HEK293 (cell line): ENCODE results near the gene DENND2A.

Experiments used
- GLI2 ChIP-seq: fragments of 450-650 bp; formaldehyde crosslinking; IDR thresholded peaks from 2 replicates; pipeline ENCODE4; 2017; ENCODE audit warnings: missing biosample characterization, missing genetic modification characterization, low read depth, borderline replicate concordance
- KLF9 ChIP-seq: fragments of 450-650 bp; formaldehyde crosslinking; IDR thresholded peaks from 2 replicates; pipeline ENCODE4 v1.5.1; 2016; ENCODE audit warnings: missing biosample characterization, missing genetic modification characterization, low read depth
- MEIS1 ChIP-seq: sonication (generic); formaldehyde crosslinking; IDR thresholded peaks from 2 replicates; pipeline ENCODE4 v1.8.1; 2022; ENCODE audit warnings: missing genetic modification reagents, mild to moderate bottlenecking, borderline replicate concordance
- REPIN1 ChIP-seq: fragments of 450-650 bp; formaldehyde crosslinking; IDR thresholded peaks from 2 replicates; pipeline ENCODE4 v1.5.1; 2017; ENCODE audit warnings: missing biosample characterization, missing genetic modification characterization, low read depth
- SETDB1 ChIP-seq: IDR thresholded peaks from one replicate; pipeline ENCODE4 v1.6.1; 2017; ENCODE audit warnings: mild to moderate bottlenecking, low read length, moderate library complexity, mixed read lengths; ENCODE audit not compliant: insufficient read length
- ZNF16 ChIP-seq: fragments of 450-650 bp; formaldehyde crosslinking; IDR thresholded peaks from 2 replicates; pipeline ENCODE4 v1.5.1; 2016; ENCODE audit warnings: low read depth, missing biosample characterization, missing genetic modification characterization
- ZNF214 ChIP-seq: fragments of 450-650 bp; formaldehyde crosslinking; IDR thresholded peaks from 2 replicates; pipeline ENCODE4 v1.5.1; 2017; ENCODE audit warnings: missing biosample characterization, mild to moderate bottlenecking, missing genetic modification characterization, borderline replicate concordance
- ZNF311 ChIP-seq: fragments of 450-650 bp; formaldehyde crosslinking; IDR thresholded peaks from 2 replicates; pipeline ENCODE4 v1.5.1; 2017; ENCODE audit warnings: missing biosample characterization, missing genetic modification characterization, borderline replicate concordance
- ZNF48 ChIP-seq: fragments of 450-650 bp; formaldehyde crosslinking; IDR thresholded peaks from 2 replicates; pipeline ENCODE4 v1.5.1; 2016; ENCODE audit warnings: missing biosample characterization, missing genetic modification characterization
- ZNF629 ChIP-seq: fragments of 450-650 bp; formaldehyde crosslinking; IDR thresholded peaks from 2 replicates; pipeline ENCODE4 v1.5.1; 2017; ENCODE audit warnings: missing biosample characterization, missing genetic modification characterization
- ZXDB ChIP-seq: fragments of 450-650 bp; formaldehyde crosslinking; IDR thresholded peaks from 2 replicates; pipeline ENCODE4 v1.5.1; 2016; ENCODE audit warnings: missing biosample characterization, missing genetic modification characterization
- TF ChIP-seq, protein P1 (sequence below): fragments of 450-650 bp; formaldehyde crosslinking; IDR thresholded peaks from 2 replicates; pipeline ENCODE4 v1.5.1; 2016; ENCODE audit warnings: missing biosample characterization, missing genetic modification characterization
- TF ChIP-seq, protein P2 (sequence below): fragments of 450-650 bp; formaldehyde crosslinking; conservative IDR thresholded peaks from 2 replicates; pipeline ENCODE4 v1.5.1; 2016; ENCODE audit warnings: low read depth, missing biosample characterization, missing genetic modification characterization
- TF ChIP-seq, protein P3 (sequence below): fragments of 450-650 bp; formaldehyde crosslinking; IDR thresholded peaks from 2 replicates; pipeline ENCODE4 v1.5.1; 2016; ENCODE audit warnings: missing biosample characterization, missing genetic modification characterization, low read depth

DNA sequence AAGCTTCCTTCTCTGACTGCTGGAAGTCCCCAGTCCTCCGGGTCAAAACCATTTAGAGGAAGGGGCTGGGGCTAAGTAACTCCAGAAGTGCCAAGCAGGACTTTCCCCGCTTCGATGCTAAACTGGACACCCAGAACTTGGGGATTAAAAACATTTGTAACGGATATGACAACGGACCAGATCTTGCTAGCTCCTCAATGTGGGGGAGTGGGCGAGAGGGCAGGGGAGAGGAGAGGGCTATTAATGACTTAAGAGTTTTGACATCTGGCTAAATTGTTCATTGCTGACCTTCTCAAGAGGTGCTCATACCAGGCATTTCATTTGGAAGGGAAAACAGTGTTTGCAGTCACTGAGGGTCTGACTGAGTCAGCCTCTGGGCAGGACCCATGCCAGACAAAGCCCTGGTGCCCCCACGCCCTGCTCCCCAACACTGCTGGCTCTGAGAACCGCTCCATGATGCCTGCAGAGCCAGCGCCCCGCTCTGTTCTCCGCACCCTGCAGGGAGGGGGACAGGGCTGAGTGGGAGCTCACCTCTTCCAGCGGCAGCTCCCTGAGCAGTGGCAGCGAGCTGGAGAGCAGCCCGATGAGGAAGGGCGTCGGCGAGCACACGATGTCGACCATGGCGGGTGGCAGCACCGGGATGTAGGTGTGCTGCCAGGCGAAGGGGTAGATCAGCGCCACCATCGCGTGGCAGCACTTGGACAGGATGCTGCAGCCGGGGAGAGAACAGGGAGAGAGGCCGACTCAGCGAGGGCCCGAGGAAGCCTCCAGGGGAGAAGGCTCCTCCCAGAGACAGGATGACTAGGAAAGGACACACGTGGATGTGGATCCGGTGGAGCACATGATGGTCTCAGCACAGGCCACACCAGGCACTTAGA lies 113.6 kb downstream of the DENND2A start:
- TF ChIP-seq REPIN1 (tag by site-specific recombination) = no peak
- TF ChIP-seq KLF9 (tag by site-specific recombination) = no peak
- no peak for TF ChIP-seq ZXDB (tag by site-specific recombination)
- TF ChIP-seq GLI2 (tag by site-specific recombination) = no peak
- TF ChIP-seq, protein P1, sequence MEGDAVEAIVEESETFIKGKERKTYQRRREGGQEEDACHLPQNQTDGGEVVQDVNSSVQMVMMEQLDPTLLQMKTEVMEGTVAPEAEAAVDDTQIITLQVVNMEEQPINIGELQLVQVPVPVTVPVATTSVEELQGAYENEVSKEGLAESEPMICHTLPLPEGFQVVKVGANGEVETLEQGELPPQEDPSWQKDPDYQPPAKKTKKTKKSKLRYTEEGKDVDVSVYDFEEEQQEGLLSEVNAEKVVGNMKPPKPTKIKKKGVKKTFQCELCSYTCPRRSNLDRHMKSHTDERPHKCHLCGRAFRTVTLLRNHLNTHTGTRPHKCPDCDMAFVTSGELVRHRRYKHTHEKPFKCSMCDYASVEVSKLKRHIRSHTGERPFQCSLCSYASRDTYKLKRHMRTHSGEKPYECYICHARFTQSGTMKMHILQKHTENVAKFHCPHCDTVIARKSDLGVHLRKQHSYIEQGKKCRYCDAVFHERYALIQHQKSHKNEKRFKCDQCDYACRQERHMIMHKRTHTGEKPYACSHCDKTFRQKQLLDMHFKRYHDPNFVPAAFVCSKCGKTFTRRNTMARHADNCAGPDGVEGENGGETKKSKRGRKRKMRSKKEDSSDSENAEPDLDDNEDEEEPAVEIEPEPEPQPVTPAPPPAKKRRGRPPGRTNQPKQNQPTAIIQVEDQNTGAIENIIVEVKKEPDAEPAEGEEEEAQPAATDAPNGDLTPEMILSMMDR = no peak
- TF ChIP-seq ZNF214 = no peak
- no peak for TF ChIP-seq ZNF16
- TF ChIP-seq, protein P2, sequence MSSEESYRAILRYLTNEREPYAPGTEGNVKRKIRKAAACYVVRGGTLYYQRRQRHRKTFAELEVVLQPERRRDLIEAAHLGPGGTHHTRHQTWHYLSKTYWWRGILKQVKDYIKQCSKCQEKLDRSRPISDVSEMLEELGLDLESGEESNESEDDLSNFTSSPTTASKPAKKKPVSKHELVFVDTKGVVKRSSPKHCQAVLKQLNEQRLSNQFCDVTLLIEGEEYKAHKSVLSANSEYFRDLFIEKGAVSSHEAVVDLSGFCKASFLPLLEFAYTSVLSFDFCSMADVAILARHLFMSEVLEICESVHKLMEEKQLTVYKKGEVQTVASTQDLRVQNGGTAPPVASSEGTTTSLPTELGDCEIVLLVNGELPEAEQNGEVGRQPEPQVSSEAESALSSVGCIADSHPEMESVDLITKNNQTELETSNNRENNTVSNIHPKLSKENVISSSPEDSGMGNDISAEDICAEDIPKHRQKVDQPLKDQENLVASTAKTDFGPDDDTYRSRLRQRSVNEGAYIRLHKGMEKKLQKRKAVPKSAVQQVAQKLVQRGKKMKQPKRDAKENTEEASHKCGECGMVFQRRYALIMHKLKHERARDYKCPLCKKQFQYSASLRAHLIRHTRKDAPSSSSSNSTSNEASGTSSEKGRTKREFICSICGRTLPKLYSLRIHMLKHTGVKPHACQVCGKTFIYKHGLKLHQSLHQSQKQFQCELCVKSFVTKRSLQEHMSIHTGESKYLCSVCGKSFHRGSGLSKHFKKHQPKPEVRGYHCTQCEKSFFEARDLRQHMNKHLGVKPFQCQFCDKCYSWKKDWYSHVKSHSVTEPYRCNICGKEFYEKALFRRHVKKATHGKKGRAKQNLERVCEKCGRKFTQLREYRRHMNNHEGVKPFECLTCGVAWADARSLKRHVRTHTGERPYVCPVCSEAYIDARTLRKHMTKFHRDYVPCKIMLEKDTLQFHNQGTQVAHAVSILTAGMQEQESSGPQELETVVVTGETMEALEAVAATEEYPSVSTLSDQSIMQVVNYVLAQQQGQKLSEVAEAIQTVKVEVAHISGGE (tag by site-specific recombination) = no peak
- no peak for TF ChIP-seq ZNF48 (tag by site-specific recombination)
- no peak for TF ChIP-seq ZNF311 (tag by site-specific recombination)
- TF ChIP-seq ZNF629 (tag by site-specific recombination) = no peak
- TF ChIP-seq MEIS1 (CRISPR knock-in tag) = no peak
- no peak for TF ChIP-seq SETDB1
- TF ChIP-seq, protein P3, sequence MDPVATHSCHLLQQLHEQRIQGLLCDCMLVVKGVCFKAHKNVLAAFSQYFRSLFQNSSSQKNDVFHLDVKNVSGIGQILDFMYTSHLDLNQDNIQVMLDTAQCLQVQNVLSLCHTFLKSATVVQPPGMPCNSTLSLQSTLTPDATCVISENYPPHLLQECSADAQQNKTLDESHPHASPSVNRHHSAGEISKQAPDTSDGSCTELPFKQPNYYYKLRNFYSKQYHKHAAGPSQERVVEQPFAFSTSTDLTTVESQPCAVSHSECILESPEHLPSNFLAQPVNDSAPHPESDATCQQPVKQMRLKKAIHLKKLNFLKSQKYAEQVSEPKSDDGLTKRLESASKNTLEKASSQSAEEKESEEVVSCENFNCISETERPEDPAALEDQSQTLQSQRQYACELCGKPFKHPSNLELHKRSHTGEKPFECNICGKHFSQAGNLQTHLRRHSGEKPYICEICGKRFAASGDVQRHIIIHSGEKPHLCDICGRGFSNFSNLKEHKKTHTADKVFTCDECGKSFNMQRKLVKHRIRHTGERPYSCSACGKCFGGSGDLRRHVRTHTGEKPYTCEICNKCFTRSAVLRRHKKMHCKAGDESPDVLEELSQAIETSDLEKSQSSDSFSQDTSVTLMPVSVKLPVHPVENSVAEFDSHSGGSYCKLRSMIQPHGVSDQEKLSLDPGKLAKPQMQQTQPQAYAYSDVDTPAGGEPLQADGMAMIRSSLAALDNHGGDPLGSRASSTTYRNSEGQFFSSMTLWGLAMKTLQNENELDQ (tag by site-specific recombination) = no peak
